Keratinocyte (primary cell): ENCODE results near the gene MYH13. TPM values are rescaled to one million over a fixed set of nuclear protein-coding genes. Genes with fewer than 3 reads are reported as not detected.

ENCODE experiments used
- DNase-seq: peaks from one replicate; pipeline ENCODE4 v3.0.0-alpha.2; 2011; ENCODE audit warnings: low read depth, missing footprints, low spot score
- FAIRE-seq: peaks from 2 replicates; lab custom pipeline; 2011; peaks lifted over from hg19 to GRCh38; lab: Jason Lieb, UNC
- H2AFZ ChIP-seq: 2 replicates; pipeline ENCODE4 v1.6.0; 2012; ENCODE audit warnings: low read length, control low read depth, inconsistent platforms; ENCODE audit not compliant: control insufficient read depth
- H3K27ac ChIP-seq: 2 replicates; pipeline ENCODE4 v1.5.1; 2011; ENCODE audit warnings: low read length; ENCODE audit not compliant: control insufficient read depth, insufficient read depth
- H3K27me3 ChIP-seq: 3 replicates; pipeline ENCODE4 v1.6.0; 2011; ENCODE audit warnings: low read length; ENCODE audit not compliant: control insufficient read depth, insufficient read depth; ENCODE audit errors: extremely low read depth
- H3K36me3 ChIP-seq, 2 experiments: 2 replicates in 1 of 2; 3 replicates in 1 of 2; pipeline ENCODE4 v1.5.1; 2011; ENCODE audit warnings: low read length in 2 of 2, mild to moderate bottlenecking in 1 of 2; ENCODE audit not compliant: control insufficient read depth in 2 of 2, insufficient read depth in 2 of 2; ENCODE audit errors: extremely low read depth in 1 of 2
- H3K4me1 ChIP-seq: 3 replicates; pipeline ENCODE4 v1.5.1; 2011; ENCODE audit warnings: low read length; ENCODE audit not compliant: control insufficient read depth, insufficient read depth; ENCODE audit errors: extremely low read depth
- H3K4me2 ChIP-seq: 3 replicates; pipeline ENCODE4 v1.6.0; 2011; ENCODE audit warnings: low read depth, low read length; ENCODE audit not compliant: control insufficient read depth, insufficient read depth; ENCODE audit errors: extremely low read depth
- H3K4me3 ChIP-seq, 3 experiments: fragments of 200-600 bp in 1 of 3; sonication (generic) in 1 of 3; 2 replicates in 2 of 3; 3 replicates in 1 of 3; pipeline ENCODE4 v1.5.1; 2011 to 2016; ENCODE audit warnings: low read length in 3 of 3, mild to moderate bottlenecking in 3 of 3, control low read depth in 2 of 3, inconsistent platforms in 1 of 3, low read depth in 1 of 3, mixed read lengths in 1 of 3, mixed run types in 1 of 3, moderate library complexity in 1 of 3; ENCODE audit not compliant: control insufficient read depth in 2 of 3, insufficient read depth in 2 of 3; ENCODE audit errors: extremely low read depth in 1 of 3
- H3K79me2 ChIP-seq: 2 replicates; pipeline ENCODE4 v1.6.0; 2012; ENCODE audit warnings: low read length; ENCODE audit not compliant: control insufficient read depth, insufficient read depth
- H3K9ac ChIP-seq: 3 replicates; pipeline ENCODE4 v1.6.0; 2011; ENCODE audit warnings: low read length; ENCODE audit not compliant: control insufficient read depth, insufficient read depth; ENCODE audit errors: extremely low read depth
- H3K9me1 ChIP-seq: 3 replicates; pipeline ENCODE4 v1.6.0; 2011; ENCODE audit warnings: low read length; ENCODE audit not compliant: control insufficient read depth, insufficient read depth; ENCODE audit errors: extremely low read depth
- H3K9me3 ChIP-seq: 2 replicates; pipeline ENCODE4 v1.5.1; 2012; ENCODE audit warnings: low read depth, low read length; ENCODE audit not compliant: control insufficient read depth
- H4K20me1 ChIP-seq: 3 replicates; pipeline ENCODE4 v1.6.0; 2011; ENCODE audit warnings: low read length; ENCODE audit not compliant: control insufficient read depth, insufficient read depth; ENCODE audit errors: extremely low read depth
- EZH2 ChIP-seq: IDR thresholded peaks from one replicate; pipeline ENCODE4 v1.6.1; 2012; ENCODE audit warnings: inconsistent platforms, mild to moderate bottlenecking, low read length, moderate library complexity
- dilution Hi-C: fragments of 300-500 bp; cut with MboI; formaldehyde crosslinking; loops from one replicate; pipeline ENCODE4 v1.7.0; 2020; ENCODE audit warnings: low sequenced_read_pairs; ENCODE audit not compliant: extremely low pct_ligation_motif_present
- polyA plus RNA-seq, 5 experiments: library from polyadenylated mRNA; depleted of rRNA in 3 of 5; stranded (reverse) in 3 of 5; stranded (forward) in 1 of 5; unstranded in 1 of 5; fragments of >200 nt; gene quantifications; 1 replicate in 1 of 5; 2 replicates in 3 of 5; 3 replicates in 1 of 5; pipeline versions ENCODE4 v1.2.1 to v1.2.3, GENCODE V29; 2011 to 2012; ENCODE audit warnings: missing spikeins in 2 of 5, low read depth in 1 of 5, low replicate concordance in 1 of 5
- TF ChIP-seq, protein P1 (sequence below), 3 experiments: IDR thresholded peaks in 1 of 3; conservative IDR thresholded peaks in 1 of 3; optimal IDR thresholded peaks in 1 of 3; 2 replicates in 2 of 3; 3 replicates in 1 of 3; pipeline versions ENCODE3 to v1.5.1; 2011; ENCODE audit warnings: low read length in 3 of 3, mild to moderate bottlenecking in 3 of 3, moderate library complexity in 2 of 3, control low read depth in 1 of 3, inconsistent platforms in 1 of 3; ENCODE audit not compliant: insufficient read depth in 2 of 3; ENCODE audit errors: extremely low read depth in 1 of 3

Gene MYH13
- polyA plus RNA-seq, 1 donor (not counting 4 experiments of a cell fraction or from before 2014, with no cell fraction given): not detected

DNA sequence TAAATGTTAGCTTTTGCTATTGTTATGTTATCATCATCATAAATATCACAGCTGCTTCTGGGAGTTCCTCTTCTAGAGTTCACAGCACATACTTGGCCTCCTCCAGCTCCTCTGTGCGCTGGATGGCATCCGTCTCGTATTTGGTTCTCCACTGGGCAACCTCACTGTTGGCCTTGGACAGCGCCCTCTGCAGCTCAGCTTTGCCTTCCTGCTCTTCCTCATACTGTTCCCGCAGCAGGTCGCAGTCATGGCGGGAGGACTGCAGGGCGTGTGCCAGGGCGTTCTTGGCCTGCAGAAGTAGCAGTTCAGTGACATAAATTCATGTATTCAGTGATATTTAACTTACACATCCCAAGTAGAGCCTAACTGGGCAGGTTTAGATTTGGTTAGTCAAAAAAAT, 25.5 kb upstream of the MYH13 start:
- dilution Hi-C loops: no loop called here

DNA sequence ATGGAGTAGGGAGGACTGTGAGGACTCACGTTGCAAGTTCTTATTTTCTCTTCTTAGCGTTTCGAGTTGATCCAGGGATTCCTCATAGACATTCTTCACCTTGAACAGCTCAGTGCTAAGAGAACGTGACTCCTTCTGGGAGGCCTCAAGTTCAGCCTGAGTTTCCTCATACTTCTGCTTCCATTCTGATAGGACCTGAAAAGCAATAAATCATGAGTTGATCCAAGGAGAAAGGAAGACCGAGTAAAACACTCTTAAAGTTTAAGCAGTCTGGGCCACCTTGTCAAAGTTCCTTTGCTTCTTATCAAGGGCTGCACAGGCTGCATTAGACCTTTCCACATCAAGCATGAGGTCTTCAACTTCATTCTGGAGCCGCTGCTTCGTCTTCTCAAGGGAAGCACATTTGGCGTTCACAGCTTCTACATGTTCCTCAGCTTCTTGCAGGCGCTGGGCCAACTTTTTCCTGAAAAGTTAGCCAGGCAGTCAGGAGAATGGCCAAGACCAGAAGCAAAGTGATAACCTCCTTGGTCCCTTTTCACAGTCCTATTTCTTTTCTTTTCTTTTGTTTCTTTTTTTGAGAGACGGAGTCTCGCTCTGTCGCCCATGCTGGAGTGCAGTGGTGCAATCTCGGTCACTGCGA, 23.8 kb upstream of the MYH13 start:
- no peaks in the 10 kb centered on the region for H3K9me1 ChIP-seq
- no peak for DNase-seq
- H3K27ac ChIP-seq: no peak overlapping the region
- FAIRE-seq: no peak
- no peaks in the 10 kb centered on the region for H3K4me1 ChIP-seq
- H4K20me1 ChIP-seq: no peaks in the 10 kb centered on the region
- no peak overlapping the region for H3K9ac ChIP-seq
- dilution Hi-C loops: no loop called here
- H3K27me3 ChIP-seq: no peaks in the 10 kb centered on the region
- no peaks in the 10 kb centered on the region for H3K9me3 ChIP-seq
- no peaks in the 10 kb centered on the region for H3K36me3 ChIP-seq
- no peak overlapping the region for H2AFZ ChIP-seq
- H3K4me2 ChIP-seq: no peak overlapping the region
- H3K79me2 ChIP-seq: no peaks in the 10 kb centered on the region
- TF ChIP-seq, protein P1, sequence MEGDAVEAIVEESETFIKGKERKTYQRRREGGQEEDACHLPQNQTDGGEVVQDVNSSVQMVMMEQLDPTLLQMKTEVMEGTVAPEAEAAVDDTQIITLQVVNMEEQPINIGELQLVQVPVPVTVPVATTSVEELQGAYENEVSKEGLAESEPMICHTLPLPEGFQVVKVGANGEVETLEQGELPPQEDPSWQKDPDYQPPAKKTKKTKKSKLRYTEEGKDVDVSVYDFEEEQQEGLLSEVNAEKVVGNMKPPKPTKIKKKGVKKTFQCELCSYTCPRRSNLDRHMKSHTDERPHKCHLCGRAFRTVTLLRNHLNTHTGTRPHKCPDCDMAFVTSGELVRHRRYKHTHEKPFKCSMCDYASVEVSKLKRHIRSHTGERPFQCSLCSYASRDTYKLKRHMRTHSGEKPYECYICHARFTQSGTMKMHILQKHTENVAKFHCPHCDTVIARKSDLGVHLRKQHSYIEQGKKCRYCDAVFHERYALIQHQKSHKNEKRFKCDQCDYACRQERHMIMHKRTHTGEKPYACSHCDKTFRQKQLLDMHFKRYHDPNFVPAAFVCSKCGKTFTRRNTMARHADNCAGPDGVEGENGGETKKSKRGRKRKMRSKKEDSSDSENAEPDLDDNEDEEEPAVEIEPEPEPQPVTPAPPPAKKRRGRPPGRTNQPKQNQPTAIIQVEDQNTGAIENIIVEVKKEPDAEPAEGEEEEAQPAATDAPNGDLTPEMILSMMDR (optimal IDR thresholded peaks at IDR 0.05 in 1 of 3, IDR thresholded peaks at IDR 0.05 in 1 of 3, conservative IDR thresholded peaks at IDR 0.05 in 1 of 3; ENCODE audit: extremely low read depth in 1 of 3, insufficient read depth in 2 of 3, low read length in 3 of 3): no peak
- no peak for TF ChIP-seq EZH2
- H3K4me3 ChIP-seq: no peak overlapping the region

More for the DNA sequence above, 25.5 kb upstream of the MYH13 start:
- H3K79me2 ChIP-seq: no peaks in the 10 kb centered on the region
- DNase-seq (no peak), FAIRE-seq (no peak)
- H3K4me1 ChIP-seq: no peaks in the 10 kb centered on the region
- H3K4me2 ChIP-seq: no peak overlapping the region
- TF ChIP-seq, protein P1 (optimal IDR thresholded peaks at IDR 0.05 in 1 of 3, IDR thresholded peaks at IDR 0.05 in 1 of 3, conservative IDR thresholded peaks at IDR 0.05 in 1 of 3; ENCODE audit: extremely low read depth in 1 of 3, insufficient read depth in 2 of 3, low read length in 3 of 3): no peak
- no peak for TF ChIP-seq EZH2
- H3K4me3 ChIP-seq: no peak overlapping the region
- H3K9ac ChIP-seq: no peak overlapping the region
- H3K9me1 ChIP-seq: no peaks in the 10 kb centered on the region
- H4K20me1 ChIP-seq: no peaks in the 10 kb centered on the region
- no peaks in the 10 kb centered on the region for H3K9me3 ChIP-seq
- H3K27ac ChIP-seq: no peak overlapping the region
- H3K36me3 ChIP-seq: no peaks in the 10 kb centered on the region
- H3K27me3 ChIP-seq: no peaks in the 10 kb centered on the region
- no peak overlapping the region for H2AFZ ChIP-seq
